DND-41 (cell line): Measurements from ENCODE around the gene EYS.

Experiments
- EZH2 ChIP-seq: IDR thresholded peaks from 3 replicates; pipeline ENCODE4 v1.6.1; 2012; ENCODE audit warnings: borderline replicate concordance, low read depth, mild to moderate bottlenecking, moderate library complexity, low read length, inconsistent platforms; ENCODE audit not compliant: severe bottlenecking
- TF ChIP-seq, protein P1 (sequence below): IDR thresholded peaks from 2 replicates; pipeline ENCODE4 v1.5.1; 2012; ENCODE audit warnings: borderline replicate concordance, low read length, moderate library complexity, mild to moderate bottlenecking; ENCODE audit not compliant: poor library complexity, severe bottlenecking; ENCODE audit errors: extremely low read depth

- TF ChIP-seq, protein P1, sequence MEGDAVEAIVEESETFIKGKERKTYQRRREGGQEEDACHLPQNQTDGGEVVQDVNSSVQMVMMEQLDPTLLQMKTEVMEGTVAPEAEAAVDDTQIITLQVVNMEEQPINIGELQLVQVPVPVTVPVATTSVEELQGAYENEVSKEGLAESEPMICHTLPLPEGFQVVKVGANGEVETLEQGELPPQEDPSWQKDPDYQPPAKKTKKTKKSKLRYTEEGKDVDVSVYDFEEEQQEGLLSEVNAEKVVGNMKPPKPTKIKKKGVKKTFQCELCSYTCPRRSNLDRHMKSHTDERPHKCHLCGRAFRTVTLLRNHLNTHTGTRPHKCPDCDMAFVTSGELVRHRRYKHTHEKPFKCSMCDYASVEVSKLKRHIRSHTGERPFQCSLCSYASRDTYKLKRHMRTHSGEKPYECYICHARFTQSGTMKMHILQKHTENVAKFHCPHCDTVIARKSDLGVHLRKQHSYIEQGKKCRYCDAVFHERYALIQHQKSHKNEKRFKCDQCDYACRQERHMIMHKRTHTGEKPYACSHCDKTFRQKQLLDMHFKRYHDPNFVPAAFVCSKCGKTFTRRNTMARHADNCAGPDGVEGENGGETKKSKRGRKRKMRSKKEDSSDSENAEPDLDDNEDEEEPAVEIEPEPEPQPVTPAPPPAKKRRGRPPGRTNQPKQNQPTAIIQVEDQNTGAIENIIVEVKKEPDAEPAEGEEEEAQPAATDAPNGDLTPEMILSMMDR, result no peak
- TF ChIP-seq EZH2, result no peak
Observed at GRCh38 chr6:64988148-64988547, 718.9 kb downstream of the EYS start.
